HEK293T (cell line): ENCODE results near the gene CELF1.

Experiments
- CTCF ChIA-PET: fragments of 350-600 bp; formaldehyde crosslinking; extraction: SDS; loops from one replicate; lab custom pipeline; 2021; ENCODE audit warnings: antibody characterized with exemption, inconsistent platforms; lab: Yijun Ruan, JAX
- POLR2A ChIA-PET: fragments of 350-600 bp; formaldehyde crosslinking; extraction: SDS; loops from one replicate; lab custom pipeline; 2020; ENCODE audit warnings: antibody characterized with exemption, inconsistent platforms; lab: Yijun Ruan, JAX
- DNase-seq: peaks from one replicate; pipeline ENCODE4 v3.0.0; 2012; ENCODE audit warnings: mixed read lengths; ENCODE audit errors: extremely low spot score
- ARNT ChIP-seq: fragments of 450-650 bp; IDR thresholded peaks from 2 replicates; pipeline ENCODE4 v1.6.1; 2017; ENCODE audit warnings: mild to moderate bottlenecking
- BHLHE40 ChIP-seq: fragments of 450-650 bp; IDR thresholded peaks from 2 replicates; pipeline ENCODE4 v1.6.1; 2016; ENCODE audit warnings: mild to moderate bottlenecking, moderate library complexity, borderline replicate concordance
- CTBP1 ChIP-seq: fragments of 450-650 bp; IDR thresholded peaks from 2 replicates; pipeline ENCODE4 v1.6.1; 2016; ENCODE audit warnings: borderline replicate concordance
- ELF4 ChIP-seq: fragments of 450-650 bp; IDR thresholded peaks from 2 replicates; pipeline ENCODE4 v1.6.1; 2017; ENCODE audit warnings: antibody characterized with exemption
- FOXA1 ChIP-seq: fragments of 450-650 bp; IDR thresholded peaks from 2 replicates; pipeline ENCODE4 v1.6.1; 2016; ENCODE audit warnings: mild to moderate bottlenecking
- FOXK2 ChIP-seq: fragments of 450-650 bp; IDR thresholded peaks from 2 replicates; pipeline ENCODE4 v1.6.1; 2016; ENCODE audit warnings: mild to moderate bottlenecking
- FOXM1 ChIP-seq: fragments of 450-650 bp; IDR thresholded peaks from 2 replicates; pipeline ENCODE4 v1.6.1; 2017; ENCODE audit warnings: mild to moderate bottlenecking, borderline replicate concordance
- HDGF ChIP-seq: fragments of 450-650 bp; IDR thresholded peaks from 2 replicates; pipeline ENCODE4 v1.6.1; 2017; ENCODE audit warnings: antibody characterized with exemption, borderline replicate concordance
- L3MBTL2 ChIP-seq: fragments of 450-650 bp; conservative IDR thresholded peaks from 2 replicates; pipeline ENCODE4 v1.6.1; 2016; ENCODE audit warnings: mild to moderate bottlenecking
- LEF1 ChIP-seq: fragments of 450-650 bp; IDR thresholded peaks from 2 replicates; pipeline ENCODE4 v1.6.1; 2017; ENCODE audit warnings: mild to moderate bottlenecking, borderline replicate concordance
- NFRKB ChIP-seq: fragments of 450-650 bp; IDR thresholded peaks from 2 replicates; pipeline ENCODE4 v1.6.1; 2016; ENCODE audit warnings: mild to moderate bottlenecking, moderate library complexity
- PKNOX1 ChIP-seq: fragments of 450-650 bp; IDR thresholded peaks from 2 replicates; pipeline ENCODE4 v1.6.1; 2016
- SP1 ChIP-seq: fragments of 450-650 bp; IDR thresholded peaks from 2 replicates; pipeline ENCODE4 v1.6.1; 2017
- SUZ12 ChIP-seq: fragments of 450-650 bp; IDR thresholded peaks from 2 replicates; pipeline ENCODE4 v1.6.1; 2016; ENCODE audit warnings: mild to moderate bottlenecking
- TARDBP ChIP-seq: fragments of 450-650 bp; IDR thresholded peaks from 2 replicates; pipeline ENCODE4 v1.6.1; 2016
- ZNF384 ChIP-seq: fragments of 450-650 bp; IDR thresholded peaks from 2 replicates; pipeline ENCODE4 v1.6.1; 2016

Gene CELF1

GRCh38 chr11:47571895-47572294, 19.0 kb upstream of the CELF1 start:
- no peak for DNase-seq
- TF ChIP-seq HDGF = no peak
- TF ChIP-seq LEF1 = no peak
- TF ChIP-seq SP1 = no peak
- TF ChIP-seq BHLHE40 = no peak
- TF ChIP-seq TARDBP = no peak
- TF ChIP-seq CTBP1 = no peak
- TF ChIP-seq ARNT = no peak
- no peak for TF ChIP-seq PKNOX1
- TF ChIP-seq ZNF384 = no peak
- TF ChIP-seq L3MBTL2 = no peak
- TF ChIP-seq FOXM1 = no peak
- TF ChIP-seq NFRKB = no peak
- no peak for TF ChIP-seq SUZ12
- no peak for TF ChIP-seq FOXK2
- no peak for TF ChIP-seq FOXA1
- TF ChIP-seq ELF4 = no peak
- ChIA-PET POLR2A (no interaction called here), CTCF (no interaction called here)

GRCh38 chr11:47571357-47571729, 18.4 kb upstream of the CELF1 start:
- POLR2A ChIA-PET = no interaction called here

GRCh38 chr11:47570651-47571356, 17.9 kb upstream of the CELF1 start:
- CTCF ChIA-PET = no interaction called here
- no peak for DNase-seq
- no peak for TF ChIP-seq HDGF
- no peak for TF ChIP-seq BHLHE40
- no peak for TF ChIP-seq ZNF384
- no peak for TF ChIP-seq FOXK2
- TF ChIP-seq ELF4 = no peak
- no peak for TF ChIP-seq SUZ12
- POLR2A ChIA-PET = no interaction called here

More at GRCh38 chr11:47571357-47571729, 18.4 kb upstream of the CELF1 start:
- CTCF ChIA-PET = no interaction called here
- no peak for DNase-seq
- TF ChIP-seq FOXM1 = no peak
- no peak for TF ChIP-seq FOXA1
- no peak for TF ChIP-seq BHLHE40
- TF ChIP-seq FOXK2 = no peak
- TF ChIP-seq L3MBTL2 = no peak
- no peak for TF ChIP-seq SUZ12
- TF ChIP-seq ELF4 = no peak
- no peak for TF ChIP-seq CTBP1
- no peak for TF ChIP-seq ZNF384
- no peak for TF ChIP-seq PKNOX1
- TF ChIP-seq NFRKB = no peak
- TF ChIP-seq ARNT = no peak
- TF ChIP-seq HDGF = no peak

- POLR2A ChIA-PET = interaction anchor here (1.5 kb wide), 1 partner anchor 9 kb away, joined by 4 read pairs; the partner anchor contains the start of genes KBTBD4 and NDUFS3
- CTCF ChIA-PET = no interaction called here
- DNase-seq = no peak
- TF ChIP-seq CTBP1 = no peak
- TF ChIP-seq FOXK2 = no peak
Observed at GRCh38 chr11:47569646-47570045, 16.7 kb upstream of the CELF1 start.

- ChIA-PET CTCF (interaction anchor here (0.9 to 1.0 kb wide), 3 partner anchors 13 to 51 kb away, joined by 3 to 4 read pairs (median 4); no protein-coding TSS in a partner anchor), POLR2A (interaction anchor here (2.2 to 3.3 kb wide), 3 partner anchors 11 to 14 kb away, joined by 7 to 20 read pairs (median 18); partner anchors contain the start of genes CELF1, KBTBD4 and NDUFS3)
- TF ChIP-seq ARNT (no peak), ZNF384 (peak; percentile 72)
- no peak for DNase-seq
Observed at GRCh38 chr11:47566149-47566698, 13.3 kb upstream of the CELF1 start.

- CTCF ChIA-PET = interaction anchor here (1.0 kb wide), 1 partner anchor 52 kb away, joined by 3 read pairs; no protein-coding TSS in a partner anchor
- POLR2A ChIA-PET = interaction anchor here (1.0 to 3.3 kb wide), 8 partner anchors 8 to 56 kb away, joined by 3 to 20 read pairs (median 6); partner anchors contain the start of genes C1QTNF4, CELF1, KBTBD4 and NDUFS3
- DNase-seq = peak; percentile 70
- TF ChIP-seq ARNT (no peak), TARDBP (no peak), PKNOX1 (no peak), L3MBTL2 (peak; percentile 98), FOXM1 (no peak), ZNF384 (no peak), CTBP1 (no peak), SP1 (no peak), SUZ12 (no peak), HDGF (no peak), NFRKB (no peak), FOXK2 (no peak), BHLHE40 (no peak), ELF4 (no peak), LEF1 (peak; percentile 71; the same call in 1 of the 2 replicates), FOXA1 (no peak)
Observed at GRCh38 chr11:47565340-47566148, 12.6 kb upstream of the CELF1 start, which contains the start of gene PTPMT1. Gene PTPMT1, plus strand, starts transcription at chr11:47565599. Its CDS starts 24 bp downstream, at chr11:47565623.
